HG03097 (cell line): ENCODE data around the gene PIK3R1.
"Not testable (repeated sequence)": the region's sequence is repeated elsewhere in the genome, so short reads cannot be mapped to it uniquely, and the experiment has no call there.

Experiments
- ATAC-seq: cut with Tn5 transposase; IDR thresholded peaks from one replicate; pipeline ENCODE4 v1.9.1; 2021; ENCODE audit not compliant: unreplicated experiment, low FRiP score

Gene PIK3R1

GRCh38 chr5:68225188-68225910 lies 9.8 kb downstream of the PIK3R1 start:
- ATAC-seq, result no peak

- ATAC-seq, result no peak
Measured at GRCh38 chr5:68225911-68226545, 10.5 kb downstream of the PIK3R1 start.

- no peak for ATAC-seq
Measured at GRCh38 chr5:68226546-68227073, 11.1 kb downstream of the PIK3R1 start.

- ATAC-seq, result no peak
Measured at GRCh38 chr5:68227532-68228160, 12.1 kb downstream of the PIK3R1 start.

- ATAC-seq, result no peak
Measured at GRCh38 chr5:68229416-68229815, 13.9 kb downstream of the PIK3R1 start.

GRCh38 chr5:68230285-68230684 lies 14.7 kb downstream of the PIK3R1 start:
- no peak for ATAC-seq

- ATAC-seq, result no peak
Measured at GRCh38 chr5:68231414-68232076, 16.0 kb downstream of the PIK3R1 start.

- no peak for ATAC-seq
Measured at GRCh38 chr5:68232277-68232676, 16.7 kb downstream of the PIK3R1 start.

- ATAC-seq, result no peak
Measured at GRCh38 chr5:68233075-68233474, 17.5 kb downstream of the PIK3R1 start.

- not testable (repeated sequence) for ATAC-seq
Measured at GRCh38 chr5:68235229-68235628, 19.7 kb downstream of the PIK3R1 start.

- ATAC-seq, result no peak
Measured at GRCh38 chr5:68237715-68238114, 22.2 kb downstream of the PIK3R1 start.

GRCh38 chr5:68239487-68239886 lies 23.9 kb downstream of the PIK3R1 start:
- ATAC-seq, result peak; percentile 92

GRCh38 chr5:68240202-68240601 lies 24.6 kb downstream of the PIK3R1 start:
- ATAC-seq, result peak; percentile 39

- no peak for ATAC-seq
Measured at GRCh38 chr5:68240771-68241170, 25.2 kb downstream of the PIK3R1 start.

- ATAC-seq, result no peak
Measured at GRCh38 chr5:68242743-68243142, 27.2 kb downstream of the PIK3R1 start.

- ATAC-seq, result no peak
Measured at GRCh38 chr5:68243251-68243650, 27.7 kb downstream of the PIK3R1 start.

- no peak for ATAC-seq
Measured at GRCh38 chr5:68243681-68244080, 28.1 kb downstream of the PIK3R1 start.

GRCh38 chr5:68245319-68245718 lies 29.8 kb downstream of the PIK3R1 start:
- no peak for ATAC-seq

GRCh38 chr5:68246802-68247201 lies 31.2 kb downstream of the PIK3R1 start:
- ATAC-seq, result no peak

GRCh38 chr5:68247627-68248026 lies 32.1 kb downstream of the PIK3R1 start:
- ATAC-seq, result no peak

GRCh38 chr5:68248896-68249295 lies 33.3 kb downstream of the PIK3R1 start:
- no peak for ATAC-seq
